Dendritic cell treated with granulocyte-macrophage colony-stimulating factor and Interleukin-4, amounts not matched to agents 40 ng/mL and 50 ng/mL, for 4 days (primary cell): ENCODE results near the gene SLFN5.
"Not testable (repeated sequence)": the region's sequence is repeated elsewhere in the genome, so short reads cannot be mapped to it uniquely, and the experiment has no call there.

ENCODE experiments used
- H3K27ac Mint-ChIP-seq: one replicate; pipeline ENCODE4 v1.8.0; 2022; ENCODE audit warnings: mild to moderate bottlenecking, mixed read lengths
- H3K27me3 Mint-ChIP-seq: one replicate; pipeline ENCODE4 v1.8.0; 2022; ENCODE audit warnings: mild to moderate bottlenecking, mixed read lengths
- H3K36me3 Mint-ChIP-seq: one replicate; pipeline ENCODE4 v1.8.0; 2022; ENCODE audit warnings: low read depth, mixed read lengths
- H3K4me1 Mint-ChIP-seq: one replicate; pipeline ENCODE4 v1.8.0; 2022; ENCODE audit warnings: low read depth, mixed read lengths
- H3K4me3 Mint-ChIP-seq: one replicate; pipeline ENCODE4 v1.8.0; 2022; ENCODE audit warnings: mild to moderate bottlenecking, moderate library complexity, mixed read lengths
- H3K9me3 Mint-ChIP-seq: one replicate; pipeline ENCODE4 v1.8.0; 2022; ENCODE audit warnings: mixed read lengths
- intact Hi-C: fragments of 100-400 bp; cut with micrococcal nuclease; formaldehyde crosslinking; loops from one replicate; pipeline ENCODE4 v1.15.0; 2022

The SLFN5 gene

GRCh38 chr17:35229638-35230037, 13.2 kb upstream of the SLFN5 start:
- H3K27ac Mint-ChIP-seq = no peak overlapping the region
- H3K27me3 Mint-ChIP-seq = peaks cover 20% of the 10 kb centered on the region
- peaks cover 6% of the 10 kb centered on the region for H3K4me1 Mint-ChIP-seq
- H3K4me3 Mint-ChIP-seq = no peak overlapping the region
- H3K9me3 Mint-ChIP-seq = no peaks in the 10 kb centered on the region
- intact Hi-C loops = no loop called here
- no peaks in the 10 kb centered on the region for H3K36me3 Mint-ChIP-seq

- H3K36me3 Mint-ChIP-seq, H3K9me3 Mint-ChIP-seq, H3K4me3 Mint-ChIP-seq, intact Hi-C loops, H3K4me1 Mint-ChIP-seq, H3K27ac Mint-ChIP-seq: not testable (repeated sequence)
- H3K27me3 Mint-ChIP-seq = peaks cover 25% of the 10 kb centered on the region
These were observed 8.6 kb upstream of the SLFN5 start for GRCh38 chr17:35234315-35234714.

GRCh38 chr17:35235289-35235688, 7.6 kb upstream of the SLFN5 start:
- peaks cover 23% of the 10 kb centered on the region for H3K27me3 Mint-ChIP-seq
- H3K4me1 Mint-ChIP-seq = peaks cover 4% of the 10 kb centered on the region
- intact Hi-C loops = no loop called here
- no peak overlapping the region for H3K27ac Mint-ChIP-seq
- no peaks in the 10 kb centered on the region for H3K36me3 Mint-ChIP-seq
- no peaks in the 10 kb centered on the region for H3K9me3 Mint-ChIP-seq
- no peak overlapping the region for H3K4me3 Mint-ChIP-seq

- Mint-ChIP-seq H3K27me3 (peaks cover 19% of the 10 kb centered on the region), H3K4me3 (no peak overlapping the region), H3K9me3 (no peaks in the 10 kb centered on the region), H3K36me3 (no peaks in the 10 kb centered on the region), H3K27ac (no peak overlapping the region), H3K4me1 (peaks cover 7% of the 10 kb centered on the region)
- intact Hi-C loops = no loop called here
These were observed 7.0 kb upstream of the SLFN5 start for GRCh38 chr17:35235917-35236316.

- Mint-ChIP-seq H3K9me3 (no peaks in the 10 kb centered on the region), H3K36me3 (no peaks in the 10 kb centered on the region), H3K27me3 (peaks cover 19% of the 10 kb centered on the region), H3K27ac (no peak overlapping the region), H3K4me3 (no peak overlapping the region), H3K4me1 (peaks cover 16% of the 10 kb centered on the region)
- intact Hi-C loops = no loop called here
These were observed 6.1 kb upstream of the SLFN5 start for GRCh38 chr17:35236821-35237220.

GRCh38 chr17:35238821-35239220, 4.1 kb upstream of the SLFN5 start:
- Mint-ChIP-seq H3K4me3 (no peak overlapping the region), H3K4me1 (peaks cover 28% of the 10 kb centered on the region), H3K27me3 (peaks cover 15% of the 10 kb centered on the region), H3K9me3 (no peaks in the 10 kb centered on the region), H3K27ac (no peak overlapping the region), H3K36me3 (peaks cover 17% of the 10 kb centered on the region)
- intact Hi-C loops = no loop called here

- Mint-ChIP-seq H3K4me1 (peaks cover 37% of the 10 kb centered on the region), H3K4me3 (no peak overlapping the region), H3K27me3 (peaks cover 15% of the 10 kb centered on the region), H3K36me3 (peaks cover 20% of the 10 kb centered on the region), H3K27ac (no peak overlapping the region), H3K9me3 (no peaks in the 10 kb centered on the region)
- intact Hi-C loops = loop anchor here (5.0 to 10.0 kb wide), 3 partner anchors 47 to 135 kb away; partner anchors contain the start of gene SLFN11
These were observed 3.0 kb upstream of the SLFN5 start for GRCh38 chr17:35239823-35240222.

GRCh38 chr17:35240861-35241260, 2.0 kb upstream of the SLFN5 start:
- Mint-ChIP-seq H3K4me1 (peaks cover 42% of the 10 kb centered on the region), H3K36me3 (peaks cover 20% of the 10 kb centered on the region), H3K27ac (no peak overlapping the region), H3K4me3 (no peak overlapping the region), H3K9me3 (no peaks in the 10 kb centered on the region), H3K27me3 (peaks cover 14% of the 10 kb centered on the region)
- intact Hi-C loops = loop anchor here (5.0 to 10.0 kb wide), 3 partner anchors 46 to 134 kb away; partner anchors contain the start of gene SLFN11

- Mint-ChIP-seq H3K27me3 (peaks cover 14% of the 10 kb centered on the region), H3K4me1 (peaks cover 42% of the 10 kb centered on the region), H3K27ac (peak overlapping the region; percentile 99), H3K4me3 (peak overlapping the region; percentile 94), H3K9me3 (no peaks in the 10 kb centered on the region), H3K36me3 (peaks cover 20% of the 10 kb centered on the region)
- intact Hi-C loops = loop anchor here (5.0 to 10.0 kb wide), 3 partner anchors 46 to 133 kb away; partner anchors contain the start of gene SLFN11
These were observed 1.4 kb upstream of the SLFN5 start for GRCh38 chr17:35241520-35241919.

GRCh38 chr17:35242158-35242804, 591 bp upstream of the SLFN5 start:
- H3K9me3 Mint-ChIP-seq = no peaks in the 10 kb centered on the region
- H3K36me3 Mint-ChIP-seq = peaks cover 24% of the 10 kb centered on the region
- H3K4me3 Mint-ChIP-seq = peak overlapping the region; percentile 94
- peaks cover 14% of the 10 kb centered on the region for H3K27me3 Mint-ChIP-seq
- H3K27ac Mint-ChIP-seq = peak overlapping the region; percentile 99
- H3K4me1 Mint-ChIP-seq = peaks cover 45% of the 10 kb centered on the region
- intact Hi-C loops = loop anchor here (1.0 to 10.0 kb wide), 4 partner anchors 10 to 133 kb away; partner anchors contain the start of gene SLFN11

GRCh38 chr17:35243561-35244340, 879 bp downstream of the SLFN5 start:
- no peaks in the 10 kb centered on the region for H3K9me3 Mint-ChIP-seq
- intact Hi-C loops = loop anchor here (5.0 to 10.0 kb wide), 3 partner anchors 44 to 131 kb away; partner anchors contain the start of gene SLFN11
- H3K4me3 Mint-ChIP-seq = peak overlapping the region; percentile 94
- peak overlapping the region; percentile 99 for H3K27ac Mint-ChIP-seq
- H3K36me3 Mint-ChIP-seq = peaks cover 39% of the 10 kb centered on the region
- peaks cover 4% of the 10 kb centered on the region for H3K27me3 Mint-ChIP-seq
- peaks cover 50% of the 10 kb centered on the region for H3K4me1 Mint-ChIP-seq

- Mint-ChIP-seq H3K4me1 (peaks cover 55% of the 10 kb centered on the region), H3K4me3 (peak overlapping the region; percentile 94), H3K9me3 (no peaks in the 10 kb centered on the region), H3K27me3 (peaks cover 3% of the 10 kb centered on the region), H3K27ac (peak overlapping the region; percentile 99), H3K36me3 (peaks cover 44% of the 10 kb centered on the region)
- intact Hi-C loops = loop anchor here (5.0 to 10.0 kb wide), 3 partner anchors 43 to 130 kb away; partner anchors contain the start of gene SLFN11
These were observed 1.7 kb downstream of the SLFN5 start for GRCh38 chr17:35244341-35245195.

- Mint-ChIP-seq H3K9me3 (no peaks in the 10 kb centered on the region), H3K27me3 (peaks cover 3% of the 10 kb centered on the region), H3K4me1 (peaks cover 58% of the 10 kb centered on the region), H3K4me3 (no peak overlapping the region), H3K36me3 (peaks cover 46% of the 10 kb centered on the region), H3K27ac (no peak overlapping the region)
- intact Hi-C loops = loop anchor here (10.0 kb wide), 1 partner anchor 130 kb away; the partner anchor contains the start of gene SLFN11
These were observed 2.3 kb downstream of the SLFN5 start for GRCh38 chr17:35245196-35245486.
